Spleen (tissue), 7 donors: ENCODE results near the gene IL12RB2.

ENCODE experiments used
- CTCF ChIP-seq, 11 experiments: fragments of 200-600 bp in 7 of 11; fragments of 450-650 bp in 4 of 11; sonication (generic) in 4 of 11; IDR thresholded peaks in 8 of 11; conservative IDR thresholded peaks in 3 of 11; 1 replicate in 7 of 11; 2 replicates in 4 of 11; pipeline versions ENCODE4 v1.4.0 to v1.8.0; 2016 to 2021; ENCODE audit warnings: antibody characterized with exemption in 11 of 11, inconsistent platforms in 4 of 11, mild to moderate bottlenecking in 1 of 11
- POLR2A ChIP-seq, 3 donors: fragments of 450-650 bp; IDR thresholded peaks; one replicate each; pipeline ENCODE4 v1.5.1; 2017; ENCODE audit warnings: antibody characterized with exemption in 3 of 3, mild to moderate bottlenecking in 1 of 3
- POLR2AphosphoS5 ChIP-seq, 3 donors: sonication (generic); formaldehyde crosslinking; IDR thresholded peaks; one replicate each; pipeline ENCODE4 v1.5.1; 2017; ENCODE audit warnings: antibody characterized with exemption in 3 of 3
- donor health status: DM: no; HTN: no; CAD: no; lungs with moderate emphysema.
- donor health status: DM: no; HTN: no; CAD: no.
- donor health status: DM: no; HTN: no; CAD: no.

GRCh38 chr1:67361641-67362040 lies 54.0 kb downstream of the IL12RB2 start:
- no peak for TF ChIP-seq POLR2AphosphoS5 (IDR thresholded peaks at IDR 0.05)
- TF ChIP-seq CTCF (IDR thresholded peaks at IDR 0.05 in 8 of 11, conservative IDR thresholded peaks at IDR 0.05 in 3 of 11) = no peak
- TF ChIP-seq POLR2A (IDR thresholded peaks at IDR 0.05) = no peak
